Neutrophil (primary cell): ENCODE results near the gene ANKRD55.
A peak's percentile ranks its signal among the peaks of the same experiment; 100 is the strongest.

Source experiments
- H3K27ac ChIP-seq: fragments of 200-600 bp; sonication (generic); 2 replicates; pipeline ENCODE4 v1.5.1; 2016; ENCODE audit warnings: mild to moderate bottlenecking, moderate library complexity
- H3K27me3 ChIP-seq: fragments of 200-600 bp; sonication (generic); 2 replicates; pipeline ENCODE4 v1.6.0; 2016; ENCODE audit warnings: mild to moderate bottlenecking
- H3K36me3 ChIP-seq: fragments of 200-600 bp; sonication (generic); 2 replicates; pipeline ENCODE4 v1.5.1; 2017
- H3K4me1 ChIP-seq, 2 experiments: fragments of 200-600 bp in 1 of 2; sonication (generic) in 1 of 2; 1 replicate in 1 of 2; 2 replicates in 1 of 2; pipeline versions ENCODE4 v1.5.1 to v1.6.1; 2013 to 2016; ENCODE audit warnings: low read depth in 1 of 2, low read length in 1 of 2, mild to moderate bottlenecking in 1 of 2, moderate library complexity in 1 of 2; ENCODE audit not compliant: control insufficient read depth in 1 of 2, insufficient read depth in 1 of 2
- H3K4me3 ChIP-seq, 2 experiments: fragments of 200-600 bp in 1 of 2; sonication (generic) in 1 of 2; 1 replicate in 1 of 2; 2 replicates in 1 of 2; pipeline ENCODE4 v1.5.1; 2013 to 2016; ENCODE audit warnings: low read depth in 1 of 2, low read length in 1 of 2, mild to moderate bottlenecking in 1 of 2, moderate library complexity in 1 of 2
- H3K9me3 ChIP-seq: fragments of 200-600 bp; sonication (generic); 2 replicates; pipeline ENCODE4 v1.5.1; 2016
- TF ChIP-seq, protein P1 (sequence below): fragments of 200-600 bp; sonication (generic); IDR thresholded peaks from 2 replicates; pipeline ENCODE4 v1.5.1; 2016; ENCODE audit warnings: antibody characterized with exemption

ANKRD55 gene

DNA sequence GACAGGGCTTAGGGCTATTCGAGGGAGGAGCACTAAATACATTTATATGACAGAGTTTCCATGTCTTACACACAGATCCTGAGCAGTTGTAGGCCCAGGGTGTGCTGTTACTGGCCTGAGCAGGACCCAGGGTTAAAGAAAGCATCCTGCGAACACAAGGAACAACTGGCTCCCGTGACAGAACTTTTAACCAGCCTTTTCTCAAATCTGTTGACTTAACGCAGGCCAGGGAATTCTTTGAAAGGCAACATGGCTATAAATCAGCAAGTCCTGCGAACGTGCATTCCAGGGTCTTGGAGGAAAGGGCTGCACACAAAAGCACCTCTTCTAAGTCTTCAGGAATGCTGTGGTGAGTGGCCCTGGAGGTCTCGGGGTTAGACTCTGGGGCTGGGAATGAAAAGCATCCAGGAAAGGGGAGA, 45.2 kb upstream of the ANKRD55 start:
- H3K4me3 ChIP-seq = no peak overlapping the region
- H3K36me3 ChIP-seq = no peaks in the 10 kb centered on the region
- H3K27me3 ChIP-seq = no peaks in the 10 kb centered on the region
- TF ChIP-seq, protein P1, sequence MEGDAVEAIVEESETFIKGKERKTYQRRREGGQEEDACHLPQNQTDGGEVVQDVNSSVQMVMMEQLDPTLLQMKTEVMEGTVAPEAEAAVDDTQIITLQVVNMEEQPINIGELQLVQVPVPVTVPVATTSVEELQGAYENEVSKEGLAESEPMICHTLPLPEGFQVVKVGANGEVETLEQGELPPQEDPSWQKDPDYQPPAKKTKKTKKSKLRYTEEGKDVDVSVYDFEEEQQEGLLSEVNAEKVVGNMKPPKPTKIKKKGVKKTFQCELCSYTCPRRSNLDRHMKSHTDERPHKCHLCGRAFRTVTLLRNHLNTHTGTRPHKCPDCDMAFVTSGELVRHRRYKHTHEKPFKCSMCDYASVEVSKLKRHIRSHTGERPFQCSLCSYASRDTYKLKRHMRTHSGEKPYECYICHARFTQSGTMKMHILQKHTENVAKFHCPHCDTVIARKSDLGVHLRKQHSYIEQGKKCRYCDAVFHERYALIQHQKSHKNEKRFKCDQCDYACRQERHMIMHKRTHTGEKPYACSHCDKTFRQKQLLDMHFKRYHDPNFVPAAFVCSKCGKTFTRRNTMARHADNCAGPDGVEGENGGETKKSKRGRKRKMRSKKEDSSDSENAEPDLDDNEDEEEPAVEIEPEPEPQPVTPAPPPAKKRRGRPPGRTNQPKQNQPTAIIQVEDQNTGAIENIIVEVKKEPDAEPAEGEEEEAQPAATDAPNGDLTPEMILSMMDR = no peak
- H3K4me1 ChIP-seq = no peaks in the 10 kb centered on the region
- no peak overlapping the region for H3K27ac ChIP-seq
- H3K9me3 ChIP-seq = no peaks in the 10 kb centered on the region

DNA sequence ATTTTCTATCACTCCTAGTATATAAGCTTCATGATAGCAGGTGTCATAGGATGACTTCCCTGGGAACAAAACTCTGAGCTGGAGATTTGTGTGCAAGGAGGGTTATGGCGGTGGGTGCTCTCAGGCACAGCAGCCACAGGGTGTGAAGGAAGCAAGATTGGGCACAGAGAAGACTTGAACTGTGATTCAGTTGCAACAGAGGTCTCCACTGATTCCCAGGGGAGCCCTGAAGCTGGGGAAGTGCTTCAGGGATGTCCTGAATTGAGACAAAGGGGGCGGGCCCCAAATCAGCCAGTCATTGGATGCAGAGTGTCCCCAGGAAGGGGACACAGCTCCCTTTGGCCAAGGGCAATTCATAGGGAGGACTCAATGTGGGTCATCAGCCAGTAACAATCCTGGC, 44.4 kb upstream of the ANKRD55 start:
- H3K9me3 ChIP-seq = no peaks in the 10 kb centered on the region
- no peaks in the 10 kb centered on the region for H3K27me3 ChIP-seq
- no peaks in the 10 kb centered on the region for H3K4me1 ChIP-seq
- TF ChIP-seq, protein P1 = no peak
- no peak overlapping the region for H3K27ac ChIP-seq
- H3K4me3 ChIP-seq = no peak overlapping the region
- H3K36me3 ChIP-seq = no peaks in the 10 kb centered on the region

DNA sequence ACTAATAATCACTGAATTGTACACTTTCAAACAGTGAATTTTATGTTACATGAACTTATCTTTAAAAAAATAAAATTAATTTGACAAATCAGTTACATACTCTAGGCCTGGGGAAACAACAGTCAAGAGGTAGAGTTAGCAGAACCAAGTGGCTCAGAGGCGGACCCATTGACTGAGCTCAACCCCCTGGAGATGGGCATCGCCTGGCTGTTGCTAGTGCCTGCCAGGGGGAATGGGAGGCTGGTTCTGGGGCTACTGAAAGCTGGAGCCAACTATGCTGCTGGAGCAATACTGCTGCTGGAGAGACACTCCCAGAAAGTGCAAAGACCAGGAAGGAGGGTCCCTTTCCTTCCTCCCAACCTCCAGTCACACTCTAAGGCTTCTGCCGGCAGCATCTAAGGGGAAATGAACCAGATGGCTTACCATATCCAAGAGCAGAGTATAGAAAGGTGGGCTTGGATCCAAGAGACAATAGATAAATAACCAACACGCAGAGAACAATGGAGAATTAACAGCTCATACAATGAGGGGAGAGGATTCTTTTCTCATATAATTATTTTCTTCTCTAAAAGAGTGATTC, 40.3 kb upstream of the ANKRD55 start:
- no peak overlapping the region for H3K4me3 ChIP-seq
- no peaks in the 10 kb centered on the region for H3K9me3 ChIP-seq
- TF ChIP-seq, protein P1 = no peak
- H3K27me3 ChIP-seq = no peaks in the 10 kb centered on the region
- no peaks in the 10 kb centered on the region for H3K4me1 ChIP-seq
- no peaks in the 10 kb centered on the region for H3K36me3 ChIP-seq
- H3K27ac ChIP-seq = no peak overlapping the region

DNA sequence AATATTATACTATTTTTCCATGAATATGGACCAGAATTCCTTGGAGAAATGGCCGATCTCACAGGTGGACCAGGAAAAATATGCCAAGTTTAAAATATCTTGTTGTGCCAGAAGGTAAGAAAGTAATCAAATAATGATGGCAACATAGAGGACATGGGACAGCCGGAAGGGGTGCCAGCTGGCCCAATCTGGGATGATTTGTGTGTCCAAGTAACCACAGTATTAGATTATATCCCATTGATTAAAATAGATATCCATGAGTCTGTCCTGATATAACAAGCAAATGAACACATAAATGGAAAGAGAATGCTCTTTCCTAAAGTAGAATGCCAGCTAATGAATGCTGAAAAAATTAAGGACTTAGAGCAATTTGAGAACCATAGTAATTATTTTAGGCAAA, 39.6 kb upstream of the ANKRD55 start:
- Histone ChIP-seq H3K9me3 (no peaks in the 10 kb centered on the region), H3K4me3 (no peak overlapping the region), H3K27ac (no peak overlapping the region), H3K4me1 (no peaks in the 10 kb centered on the region), H3K36me3 (no peaks in the 10 kb centered on the region), H3K27me3 (no peaks in the 10 kb centered on the region)
- TF ChIP-seq, protein P1 = no peak

DNA sequence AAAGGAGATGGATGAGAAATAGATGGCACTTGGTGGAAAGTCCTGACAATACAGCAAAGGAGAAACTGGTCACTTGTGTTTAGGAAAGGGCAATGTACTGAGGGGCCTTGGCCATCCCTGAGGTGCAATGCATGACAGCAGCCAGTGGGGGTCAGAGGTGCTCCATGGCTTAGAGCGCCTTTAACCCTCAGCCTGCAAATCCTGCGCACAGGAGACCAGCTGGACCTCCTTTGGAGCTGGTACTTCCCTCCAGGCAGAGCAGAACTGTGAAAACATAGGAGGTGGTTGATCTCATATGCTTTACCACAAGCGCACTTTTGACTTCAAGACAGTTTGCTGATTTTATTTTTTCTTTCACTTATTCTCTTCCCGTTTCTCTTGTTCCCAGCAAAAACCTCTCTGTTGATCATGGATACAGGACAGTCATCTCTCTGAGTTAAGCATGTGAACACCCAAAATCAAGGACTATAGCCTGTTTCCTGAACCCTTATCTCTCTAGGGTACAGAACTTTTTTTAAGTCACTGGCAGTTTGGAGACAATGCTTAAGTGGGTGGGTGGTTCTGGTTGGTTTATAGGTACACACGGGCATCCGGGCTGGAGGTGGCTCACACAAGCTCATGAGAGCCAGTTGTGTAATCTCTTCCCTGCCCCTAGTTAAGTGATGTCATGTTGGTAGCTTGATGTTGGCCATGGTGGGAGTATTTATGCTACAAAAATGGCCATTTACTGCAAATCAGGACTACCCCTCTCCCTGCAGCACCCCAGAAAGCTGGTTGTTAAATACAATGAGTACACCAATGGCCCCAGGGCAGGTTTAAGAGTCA, 37.6 kb upstream of the ANKRD55 start:
- Histone ChIP-seq H3K4me1 (no peaks in the 10 kb centered on the region), H3K9me3 (no peaks in the 10 kb centered on the region), H3K4me3 (no peak overlapping the region), H3K27me3 (no peaks in the 10 kb centered on the region), H3K36me3 (no peaks in the 10 kb centered on the region), H3K27ac (no peak overlapping the region)
- TF ChIP-seq, protein P1 = peak; percentile 92
